BLaER1 treated with 17β-estradiol and CSF1 and Interleukin-3, amounts not matched to agents 10 nM and 100 nM (cell line): Measurements from ENCODE around the gene GMFB.
"Not testable (repeated sequence)": the region's sequence is repeated elsewhere in the genome, so short reads cannot be mapped to it uniquely, and the experiment has no call there.

Source experiments
- H3K27ac ChIP-seq, 11 experiments: shearing (Covaris generic); formaldehyde crosslinking; 2 replicates each; pipeline ENCODE4 v1.8.1; 2022
- H3K27me3 ChIP-seq, 11 experiments: shearing (Covaris generic); formaldehyde crosslinking; 2 replicates each; pipeline ENCODE4 v1.8.1; 2022
- H3K36me3 ChIP-seq, 11 experiments: shearing (Covaris generic); formaldehyde crosslinking; 2 replicates each; pipeline ENCODE4 v1.8.1; 2022
- H3K4me1 ChIP-seq, 10 experiments: shearing (Covaris generic); formaldehyde crosslinking; 2 replicates each; pipeline ENCODE4 v1.8.1; 2022
- H3K4me2 ChIP-seq, 11 experiments: shearing (Covaris generic); formaldehyde crosslinking; 2 replicates each; pipeline ENCODE4 v1.8.1; 2022
- H3K4me3 ChIP-seq, 10 experiments: shearing (Covaris generic); formaldehyde crosslinking; 2 replicates each; pipeline ENCODE4 v1.8.1; 2022
- H3K9ac ChIP-seq, 11 experiments: shearing (Covaris generic); formaldehyde crosslinking; 2 replicates each; pipeline ENCODE4 v1.8.1; 2022
- H3K9me3 ChIP-seq, 11 experiments: shearing (Covaris generic); formaldehyde crosslinking; replicated peaks in 1 of 11; 2 replicates each; pipeline ENCODE4 v1.8.1; 2022
- H4K20me1 ChIP-seq, 11 experiments: shearing (Covaris generic); formaldehyde crosslinking; 2 replicates each; pipeline ENCODE4 v1.8.1; 2022
- Cebpa-rat ChIP-seq, 11 experiments: shearing (Covaris generic); IDR thresholded peaks; 2 replicates each; pipeline ENCODE4 v1.8.1; 2022

Gene GMFB

GRCh38 chr14:54451961-54452360, 36.8 kb downstream of the GMFB start:
- no peak overlapping the region for H3K27ac ChIP-seq
- H4K20me1 ChIP-seq, result no peaks in the 10 kb centered on the region
- no peaks in the 10 kb centered on the region for H3K27me3 ChIP-seq
- no peak overlapping the region for H3K4me3 ChIP-seq
- peaks cover 0 to 50% (median 11%) of the 10 kb centered on the region in 10 experiments; a peak in 10 of 20 replicates for H3K4me1 ChIP-seq
- H3K9ac ChIP-seq, result no peak overlapping the region
- H3K9me3 ChIP-seq, result no peaks in the 10 kb centered on the region
- peak overlapping the region in 3 of 11 experiments; percentile 71 to 84 (median 76); a peak in 6 of 22 replicates for H3K4me2 ChIP-seq
- no peak for TF ChIP-seq Cebpa-rat (IDR thresholded peaks at IDR 0.05)
- H3K36me3 ChIP-seq, result no peaks in the 10 kb centered on the region

GRCh38 chr14:54451121-54451601, 37.6 kb downstream of the GMFB start:
- H3K9me3 ChIP-seq, result no peaks in the 10 kb centered on the region
- H3K27ac ChIP-seq, result peak overlapping the region in 6 of 11 experiments; percentile 9 to 82 (median 61); a peak in 11 of 22 replicates
- no peaks in the 10 kb centered on the region for H3K36me3 ChIP-seq
- H3K9ac ChIP-seq, result peak overlapping the region in 3 of 11 experiments; percentile 30 to 62 (median 38); a peak in 4 of 22 replicates
- H4K20me1 ChIP-seq, result no peaks in the 10 kb centered on the region
- H3K4me2 ChIP-seq, result peak overlapping the region in 5 of 11 experiments; percentile 34 to 84 (median 71); a peak in 10 of 22 replicates
- H3K4me3 ChIP-seq, result no peak overlapping the region
- peaks cover 0 to 58% (median 15%) of the 10 kb centered on the region in 10 experiments; a peak in 10 of 20 replicates for H3K4me1 ChIP-seq
- TF ChIP-seq Cebpa-rat (IDR thresholded peaks at IDR 0.05), result no peak
- H3K27me3 ChIP-seq, result no peaks in the 10 kb centered on the region

- H4K20me1 ChIP-seq, result no peaks in the 10 kb centered on the region
- H3K9ac ChIP-seq, result peak overlapping the region in 3 of 11 experiments; percentile 30 to 62 (median 38); a peak in 5 of 22 replicates
- no peaks in the 10 kb centered on the region for H3K36me3 ChIP-seq
- H3K4me3 ChIP-seq, result no peak overlapping the region
- H3K4me2 ChIP-seq, result peak overlapping the region in 6 of 11 experiments; percentile 5 to 84 (median 66); a peak in 10 of 22 replicates
- H3K4me1 ChIP-seq, result peaks cover 0 to 63% (median 16%) of the 10 kb centered on the region in 10 experiments; a peak in 10 of 20 replicates
- TF ChIP-seq Cebpa-rat (IDR thresholded peaks at IDR 0.05), result no peak
- no peaks in the 10 kb centered on the region for H3K9me3 ChIP-seq
- H3K27me3 ChIP-seq, result no peaks in the 10 kb centered on the region
- H3K27ac ChIP-seq, result peak overlapping the region in 6 of 11 experiments; percentile 9 to 82 (median 61); a peak in 12 of 22 replicates
Measured at GRCh38 chr14:54450535-54450934, 38.2 kb downstream of the GMFB start.

GRCh38 chr14:54447231-54447692, 41.5 kb downstream of the GMFB start:
- Histone ChIP-seq H3K4me2 (peak overlapping the region in 5 of 11 experiments; percentile 16 to 66 (median 56); a peak in 10 of 22 replicates), H4K20me1 (no peaks in the 10 kb centered on the region), H3K36me3 (no peaks in the 10 kb centered on the region), H3K27me3 (no peaks in the 10 kb centered on the region), H3K9me3 (no peaks in the 10 kb centered on the region), H3K4me1 (peaks cover 0 to 63% (median 16%) of the 10 kb centered on the region in 10 experiments; a peak in 10 of 20 replicates), H3K4me3 (no peak overlapping the region), H3K27ac (peak overlapping the region in 3 of 11 experiments; percentile 59 to 76 (median 73); a peak in 6 of 22 replicates), H3K9ac (peak overlapping the region in 2 of 11 experiments; percentile 42 to 59; a peak in 3 of 22 replicates)
- peak in 3 of 11 experiments; percentile 30 to 64 (median 58); a peak in 3 of 22 replicates for TF ChIP-seq Cebpa-rat (IDR thresholded peaks at IDR 0.05)

- Histone ChIP-seq H3K27me3 (no peaks in the 10 kb centered on the region), H3K36me3 (no peaks in the 10 kb centered on the region), H3K9me3 (no peaks in the 10 kb centered on the region), H3K9ac (peak overlapping the region in 2 of 11 experiments; percentile 42 to 59; a peak in 2 of 22 replicates), H3K27ac (peak overlapping the region in 3 of 11 experiments; percentile 33 to 76 (median 73); a peak in 6 of 22 replicates), H4K20me1 (no peaks in the 10 kb centered on the region), H3K4me2 (peak overlapping the region in 5 of 11 experiments; percentile 16 to 66 (median 56); a peak in 9 of 22 replicates), H3K4me1 (peaks cover 6 to 62% (median 21%) of the 10 kb centered on the region in 10 experiments; a peak in 19 of 20 replicates), H3K4me3 (no peak overlapping the region)
- no peak for TF ChIP-seq Cebpa-rat (IDR thresholded peaks at IDR 0.05)
Measured at GRCh38 chr14:54446161-54446693, 42.6 kb downstream of the GMFB start.

- peaks cover 0 to 3% (median 0%) of the 10 kb centered on the region in 11 experiments; a peak in 1 of 22 replicates for H3K36me3 ChIP-seq
- H3K9ac ChIP-seq, result no peak overlapping the region
- no peak overlapping the region for H3K27ac ChIP-seq
- no peak overlapping the region for H3K4me3 ChIP-seq
- TF ChIP-seq Cebpa-rat (IDR thresholded peaks at IDR 0.05), result no peak
- no peaks in the 10 kb centered on the region for H3K27me3 ChIP-seq
- H4K20me1 ChIP-seq, result peaks cover 0 to 13% (median 7%) of the 10 kb centered on the region in 11 experiments; a peak in 9 of 22 replicates
- H3K4me1 ChIP-seq, result peaks cover 12 to 52% (median 19%) of the 10 kb centered on the region in 10 experiments
- no peak overlapping the region for H3K4me2 ChIP-seq
- no peaks in the 10 kb centered on the region for H3K9me3 ChIP-seq
Measured at GRCh38 chr14:54444681-54445080, 44.1 kb downstream of the GMFB start.

- Histone ChIP-seq H3K36me3 (peaks cover 0 to 8% (median 0%) of the 10 kb centered on the region in 11 experiments; a peak in 5 of 22 replicates), H3K9ac (no peak overlapping the region), H3K4me3 (no peak overlapping the region), H3K4me2 (no peak overlapping the region), H4K20me1 (peaks cover 0 to 20% (median 14%) of the 10 kb centered on the region in 11 experiments; a peak in 14 of 22 replicates), H3K27ac (no peak overlapping the region), H3K9me3 (no peaks in the 10 kb centered on the region), H3K4me1 (peaks cover 17 to 52% (median 24%) of the 10 kb centered on the region in 10 experiments), H3K27me3 (no peaks in the 10 kb centered on the region)
- TF ChIP-seq Cebpa-rat (IDR thresholded peaks at IDR 0.05), result no peak
Measured at GRCh38 chr14:54443981-54444380, 44.8 kb downstream of the GMFB start.

GRCh38 chr14:54442961-54443360, 45.8 kb downstream of the GMFB start:
- not testable (repeated sequence) for H3K27me3 ChIP-seq, H3K9ac ChIP-seq, H3K27ac ChIP-seq, H3K4me2 ChIP-seq, H3K4me3 ChIP-seq, H3K9me3 ChIP-seq
- H3K4me1 ChIP-seq, result peaks cover 19 to 52% (median 29%) of the 10 kb centered on the region in 10 experiments
- peaks cover 0 to 19% (median 8%) of the 10 kb centered on the region in 11 experiments; a peak in 10 of 22 replicates for H3K36me3 ChIP-seq
- peaks cover 3 to 30% (median 25%) of the 10 kb centered on the region in 11 experiments; a peak in 19 of 22 replicates for H4K20me1 ChIP-seq
